K562 (cell line): ENCODE results near the gene MAD1L1. TPM values are rescaled to one million over a fixed set of nuclear protein-coding genes. Genes with fewer than 3 reads are reported as not detected.

ENCODE experiments used
- ATAC-seq: fragments of 200-7000 bp; cut with Tn5 transposase; 3 replicates; pipeline ENCODE4 v1.9.1; 2020; ENCODE audit warnings: moderate library complexity
- BruUV-seq: library from RNA; stranded (reverse); fragments of 400-500 nt; replicated peaks from 2 replicates; lab custom pipeline; 2021; lab: Mats Ljungman, UMichigan
- CTCF ChIA-PET: fragments of 300-600 bp; formaldehyde crosslinking; extraction: SDS; loops from one replicate; lab custom pipeline; 2021; ENCODE audit warnings: low intra/inter-chr PET ratio; lab: Yijun Ruan, JAX
- POLR2A ChIA-PET: fragments of 300-600, 350-650 bp; sonication (Branson Sonifier 250); formaldehyde crosslinking; extraction: SDS; loops from one replicate; lab custom pipeline; 2021; ENCODE audit warnings: antibody characterized with exemption, inconsistent platforms; lab: Yijun Ruan, JAX
- DNase-seq, 4 experiments: peaks; one replicate each; pipeline versions ENCODE4 v3.0.0 to v3.0.0-alpha.2; 2011 to 2018; ENCODE audit warnings: low spot score in 3 of 4, mixed read lengths in 3 of 4; ENCODE audit errors: extremely low read depth in 1 of 4
- FAIRE-seq: peaks from 2 replicates; lab custom pipeline; 2011; peaks lifted over from hg19 to GRCh38; lab: Jason Lieb, UNC
- H2AFZ ChIP-seq: 2 replicates; pipeline ENCODE4 v1.6.0; 2011; ENCODE audit warnings: low read depth, low read length, control low read depth, inconsistent platforms
- H3K27ac ChIP-seq: fragments of 200-600 bp; 3 replicates; pipeline ENCODE4 v1.8.0; 2011; ENCODE audit warnings: low read depth, mild to moderate bottlenecking, control low read depth, inconsistent platforms, low read length, moderate library complexity, mixed read lengths; ENCODE audit errors: extremely low read depth
- H3K27me3 ChIP-seq, 2 experiments: fragments of 300-600 bp in 1 of 2; 2 replicates in 1 of 2; 3 replicates in 1 of 2; pipeline versions ENCODE4 v1.6.0 to v1.8.0; 2011; ENCODE audit warnings: inconsistent platforms in 2 of 2, low read length in 2 of 2, mild to moderate bottlenecking in 1 of 2, mixed read lengths in 1 of 2, moderate library complexity in 1 of 2; ENCODE audit not compliant: control insufficient read depth in 2 of 2, insufficient read depth in 2 of 2
- H3K36me3 ChIP-seq: fragments of 300-600 bp; 3 replicates; pipeline ENCODE4 v1.8.0; 2011; ENCODE audit warnings: mild to moderate bottlenecking, low read length, inconsistent platforms; ENCODE audit not compliant: control insufficient read depth, insufficient read depth
- H3K4me1 ChIP-seq, 2 experiments: fragments of 200-600 bp in 1 of 2; replicated peaks in 1 of 2; 2 replicates in 1 of 2; 3 replicates in 1 of 2; pipeline versions ENCODE4 v1.5.1 to v1.8.0; 2011; ENCODE audit warnings: inconsistent platforms in 2 of 2, low read length in 2 of 2, mild to moderate bottlenecking in 1 of 2, mixed read lengths in 1 of 2, moderate library complexity in 1 of 2; ENCODE audit not compliant: control insufficient read depth in 2 of 2, insufficient read depth in 2 of 2
- H3K4me2 ChIP-seq: 2 replicates; pipeline ENCODE4 v1.6.1; 2011; ENCODE audit warnings: low read length, control low read depth, inconsistent platforms, mixed read lengths; ENCODE audit not compliant: insufficient read depth
- H3K4me3 ChIP-seq: fragments of 200-600 bp; sonication (generic), shearing (Covaris generic); 2 replicates; pipeline ENCODE4 v1.5.1; 2016; ENCODE audit warnings: control low read depth, inconsistent platforms
- H3K79me2 ChIP-seq: fragments of 200-600 bp; 3 replicates; pipeline ENCODE4 v1.8.0; 2011; ENCODE audit warnings: low read length, inconsistent platforms; ENCODE audit not compliant: control insufficient read depth, insufficient read depth
- H3K9ac ChIP-seq, 2 experiments: 2 replicates each; pipeline versions ENCODE4 v1.6.0 to v1.6.1; 2011; ENCODE audit warnings: low read depth in 2 of 2, low read length in 2 of 2, control low read depth in 1 of 2, inconsistent platforms in 1 of 2, mild to moderate bottlenecking in 1 of 2, mixed read lengths in 1 of 2; ENCODE audit not compliant: insufficient read depth in 1 of 2
- H3K9me1 ChIP-seq: one replicate; pipeline ENCODE4 v1.6.0; 2011; ENCODE audit warnings: inconsistent platforms, mild to moderate bottlenecking, low read length, moderate library complexity; ENCODE audit not compliant: control insufficient read depth, insufficient read depth
- H3K9me3 ChIP-seq: replicated peaks from 2 replicates; pipeline ENCODE4 v1.5.1; 2011; ENCODE audit warnings: low read depth, low read length, inconsistent platforms; ENCODE audit not compliant: control insufficient read depth, insufficient read depth
- H4K20me1 ChIP-seq: replicated peaks from 2 replicates; pipeline ENCODE4 v1.6.1; 2011; ENCODE audit warnings: low read length, inconsistent platforms, mixed read lengths; ENCODE audit not compliant: control insufficient read depth, insufficient read depth
- EGR1 ChIP-seq: fragments of 450-650 bp; conservative IDR thresholded peaks from 2 replicates; pipeline ENCODE4 v1.6.1; 2017; ENCODE audit warnings: mild to moderate bottlenecking
- MCM5 ChIP-seq: fragments of 450-650 bp; IDR thresholded peaks from 2 replicates; pipeline ENCODE4 v1.6.1; 2016; ENCODE audit warnings: low read depth
- SMC3 ChIP-seq: conservative IDR thresholded peaks from 2 replicates; pipeline ENCODE4 v1.6.1; 2011; ENCODE audit warnings: low read depth, low read length, improper control_type of control experiment; ENCODE audit not compliant: insufficient read depth
- SP1 ChIP-seq: sonication (generic); formaldehyde crosslinking; IDR thresholded peaks from 2 replicates; pipeline ENCODE4 v1.8.1; 2022; ENCODE audit warnings: mild to moderate bottlenecking, missing genetic modification reagents
- SREBF1 ChIP-seq: fragments of 150-350 bp; IDR thresholded peaks from 2 replicates; pipeline ENCODE4 v1.6.1; 2014; ENCODE audit warnings: antibody characterized with exemption, low read depth, low read length, borderline replicate concordance
- STAT5B ChIP-seq: fragments of 250-450 bp; sonication (Bioruptor Pico); IDR thresholded peaks from 2 replicates; pipeline ENCODE4 v1.8.0; 2021; ENCODE audit warnings: mild to moderate bottlenecking, inconsistent platforms
- TAF9B ChIP-seq: fragments of 450-650 bp; IDR thresholded peaks from 2 replicates; pipeline ENCODE4 v1.6.1; 2018; ENCODE audit warnings: mild to moderate bottlenecking; ENCODE audit not compliant: partially characterized antibody
- TBP ChIP-seq: optimal IDR thresholded peaks from 2 replicates; pipeline ENCODE3; 2011; ENCODE audit warnings: low read depth, low read length, improper control_type of control experiment
- ZNF12 ChIP-seq: sonication (generic); formaldehyde crosslinking; IDR thresholded peaks from 2 replicates; pipeline ENCODE4 v1.4.0; 2020; ENCODE audit warnings: mild to moderate bottlenecking, missing genetic modification reagents
- ZNF143 ChIP-seq: sonication (generic); formaldehyde crosslinking; IDR thresholded peaks from 2 replicates; pipeline ENCODE4 v1.9.0; 2022; ENCODE audit warnings: mild to moderate bottlenecking, missing genetic modification reagents
- ZNF24 ChIP-seq: fragments of 450-650 bp; IDR thresholded peaks from 2 replicates; pipeline ENCODE4 v1.6.1; 2016
- ZNF583 ChIP-seq: fragments of 250-450 bp; sonication (Bioruptor Pico); IDR thresholded peaks from 2 replicates; pipeline ENCODE4 v1.4.0; 2020
- ZNF778 ChIP-seq: fragments of 450-650 bp; formaldehyde crosslinking; IDR thresholded peaks from 2 replicates; pipeline ENCODE4 v1.4.0; 2020; ENCODE audit warnings: mild to moderate bottlenecking, moderate library complexity
- WGBS: fragments of 100-300 bp; shearing (Covaris generic); methylation state at CpG from one replicate; pipeline ENCODE4 v1.1.6; 2016; ENCODE audit warnings: low coverage, mixed read lengths; ENCODE audit not compliant: insufficient coverage; ENCODE audit errors: missing lambda C conversion rate; 5-methylcytosine and 5-hydroxymethylcytosine counted together
- in situ Hi-C: fragments of 300-500 bp; cut with MboI; formaldehyde crosslinking; loops from 4 replicates; pipeline ENCODE4 v1.15.0; 2018; ENCODE audit warnings: inconsistent platforms, mixed read lengths
- intact Hi-C: fragments of 100-400 bp; cut with micrococcal nuclease; formaldehyde crosslinking; loops from 2 replicates; pipeline ENCODE4 v1.14.2; 2022
- polyA plus RNA-seq, 8 experiments: library from polyadenylated mRNA; depleted of rRNA in 4 of 8; stranded (reverse) in 5 of 8; unstranded in 3 of 8; fragments of >200 nt; fragmentation: Nextera tagmentation in 2 of 8; fragmentation: Illumina TruSeq in 1 of 8; extraction: Ambion mirVana in 2 of 8; extraction: Trizol in 1 of 8; gene quantifications; 2 replicates each; pipeline versions ENCODE4 v1.2.1 to v1.2.3, GENCODE V29; 2011 to 2014; ENCODE audit warnings: inconsistent platforms in 1 of 8, missing spikeins in 1 of 8
- total RNA-seq, 7 experiments: library from RNA; depleted of rRNA in 6 of 7; stranded (reverse); fragments of >200 nt in 6 of 7; fragmentation: Illumina TruSeq in 2 of 7; extraction: Trizol in 2 of 7; gene quantifications; 2 replicates each; pipeline versions ENCODE4 v1.2.1 to v1.2.3, GENCODE V29; 2011 to 2021; ENCODE audit warnings: low replicate concordance in 1 of 7
- TF ChIP-seq, protein P1 (sequence below): fragments of 250-450 bp; sonication (Bioruptor Pico); IDR thresholded peaks from 2 replicates; pipeline ENCODE4 v1.5.1; 2021; ENCODE audit warnings: mild to moderate bottlenecking
- TF ChIP-seq, protein P2 (sequence below): fragments of 450-650 bp; IDR thresholded peaks from 2 replicates; pipeline ENCODE4 v1.6.1; 2014; ENCODE audit warnings: low read depth, mild to moderate bottlenecking, moderate library complexity, borderline replicate concordance
- TF ChIP-seq, protein P3 (sequence below): fragments of 450-650 bp; formaldehyde crosslinking; IDR thresholded peaks from 2 replicates; pipeline ENCODE4 v1.4.0; 2020; ENCODE audit warnings: mild to moderate bottlenecking, moderate library complexity
- TF ChIP-seq, protein P4 (sequence below): fragments of 250-450 bp; sonication (Bioruptor Pico); IDR thresholded peaks from 2 replicates; pipeline ENCODE4 v1.4.0; 2020
- TF ChIP-seq, protein P5 (sequence below), 2 experiments: IDR thresholded peaks; 2 replicates each; pipeline ENCODE4 v1.6.1; 2011; ENCODE audit warnings: borderline replicate concordance in 1 of 2, control low read depth in 1 of 2, low read depth in 1 of 2, low read length in 1 of 2, mild to moderate bottlenecking in 1 of 2, mixed read lengths in 1 of 2, moderate library complexity in 1 of 2; ENCODE audit not compliant: insufficient read depth in 1 of 2, insufficient read length in 1 of 2, poor library complexity in 1 of 2, severe bottlenecking in 1 of 2; ENCODE audit errors: extremely low read depth in 1 of 2

Gene MAD1L1
- total and polyA plus RNA-seq, 9 of the 15 experiments (the other 6 are each of a cell fraction or from before 2014, with no cell fraction given), result 1.7 to 89.7 (median 18.0) TPM

DNA sequence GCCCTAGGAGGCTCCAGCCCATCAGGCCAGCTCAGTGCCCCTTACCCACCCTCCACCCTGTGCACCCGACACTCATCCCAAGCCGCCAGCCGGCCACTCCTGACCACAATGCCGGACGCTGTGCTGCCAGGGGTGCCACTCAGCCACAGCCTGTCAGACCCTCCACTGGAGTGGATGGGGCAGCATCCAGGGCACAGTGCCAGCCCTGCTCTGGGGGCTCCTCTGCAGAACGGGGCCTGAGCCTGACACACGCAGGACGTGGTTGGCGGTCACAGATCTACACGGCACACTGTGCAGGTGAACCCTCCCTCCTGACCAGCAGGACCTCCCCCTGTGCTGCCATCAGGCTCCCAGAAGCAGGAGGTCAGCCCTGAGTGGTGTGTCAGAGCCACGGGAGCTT is 114.7 kb downstream of the MAD1L1 start:
- Histone ChIP-seq H3K9me3 (no peaks in the 10 kb centered on the region), H3K9me1 (no peaks in the 10 kb centered on the region), H4K20me1 (no peaks in the 10 kb centered on the region), H3K27ac (no peak overlapping the region), H3K36me3 (peaks cover 14% of the 10 kb centered on the region; the same call in 2 of the 3 replicates), H3K9ac (no peak overlapping the region; a peak in 1 of 4 replicates), H3K27me3 (no peaks in the 10 kb centered on the region), H2AFZ (no peak overlapping the region), H3K4me3 (no peak overlapping the region), H3K4me2 (no peak overlapping the region), H3K4me1 (peaks cover 0 to 59% of the 10 kb centered on the region in 2 experiments; a peak in 2 of 5 replicates), H3K79me2 (no peaks in the 10 kb centered on the region)
- no TSS peak for BruUV-seq
- in situ Hi-C loops, result no loop called here
- 95% methylated on average over 11 of the region's 11 CpGs for WGBS
- ChIA-PET POLR2A (no interaction called here), CTCF (no interaction called here)
- DNase-seq (no peak), ATAC-seq (no peak), FAIRE-seq (no peak)
- intact Hi-C loops, result no loop called here
- TF ChIP-seq TBP (no peak), SP1 (no peak), TAF9B (no peak), MCM5 (no peak), EGR1 (no peak), SMC3 (no peak), ZNF24 (no peak), ZNF143 (CRISPR knock-in tag) (no peak), ZNF778 (no peak), ZNF12 (CRISPR knock-in tag) (no peak), STAT5B (CRISPR knock-in tag) (no peak), ZNF583 (CRISPR knock-in tag) (no peak), SREBF1 (no peak)
- TF ChIP-seq, protein P1, sequence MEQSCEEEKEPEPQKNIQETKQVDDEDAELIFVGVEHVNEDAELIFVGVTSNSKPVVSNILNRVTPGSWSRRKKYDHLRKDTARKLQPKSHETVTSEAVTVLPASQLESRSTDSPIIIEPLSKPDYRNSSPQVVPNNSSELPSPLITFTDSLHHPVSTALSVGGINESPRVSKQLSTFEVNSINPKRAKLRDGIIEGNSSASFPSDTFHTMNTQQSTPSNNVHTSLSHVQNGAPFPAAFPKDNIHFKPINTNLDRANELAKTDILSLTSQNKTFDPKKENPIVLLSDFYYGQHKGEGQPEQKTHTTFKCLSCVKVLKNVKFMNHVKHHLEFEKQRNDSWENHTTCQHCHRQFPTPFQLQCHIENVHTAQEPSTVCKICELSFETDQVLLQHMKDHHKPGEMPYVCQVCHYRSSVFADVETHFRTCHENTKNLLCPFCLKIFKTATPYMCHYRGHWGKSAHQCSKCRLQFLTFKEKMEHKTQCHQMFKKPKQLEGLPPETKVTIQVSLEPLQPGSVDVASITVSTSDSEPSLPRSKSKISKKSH (CRISPR knock-in tag), result no peak
- TF ChIP-seq, protein P2, sequence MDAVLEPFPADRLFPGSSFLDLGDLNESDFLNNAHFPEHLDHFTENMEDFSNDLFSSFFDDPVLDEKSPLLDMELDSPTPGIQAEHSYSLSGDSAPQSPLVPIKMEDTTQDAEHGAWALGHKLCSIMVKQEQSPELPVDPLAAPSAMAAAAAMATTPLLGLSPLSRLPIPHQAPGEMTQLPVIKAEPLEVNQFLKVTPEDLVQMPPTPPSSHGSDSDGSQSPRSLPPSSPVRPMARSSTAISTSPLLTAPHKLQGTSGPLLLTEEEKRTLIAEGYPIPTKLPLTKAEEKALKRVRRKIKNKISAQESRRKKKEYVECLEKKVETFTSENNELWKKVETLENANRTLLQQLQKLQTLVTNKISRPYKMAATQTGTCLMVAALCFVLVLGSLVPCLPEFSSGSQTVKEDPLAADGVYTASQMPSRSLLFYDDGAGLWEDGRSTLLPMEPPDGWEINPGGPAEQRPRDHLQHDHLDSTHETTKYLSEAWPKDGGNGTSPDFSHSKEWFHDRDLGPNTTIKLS, result no peak
- TF ChIP-seq, protein P3, sequence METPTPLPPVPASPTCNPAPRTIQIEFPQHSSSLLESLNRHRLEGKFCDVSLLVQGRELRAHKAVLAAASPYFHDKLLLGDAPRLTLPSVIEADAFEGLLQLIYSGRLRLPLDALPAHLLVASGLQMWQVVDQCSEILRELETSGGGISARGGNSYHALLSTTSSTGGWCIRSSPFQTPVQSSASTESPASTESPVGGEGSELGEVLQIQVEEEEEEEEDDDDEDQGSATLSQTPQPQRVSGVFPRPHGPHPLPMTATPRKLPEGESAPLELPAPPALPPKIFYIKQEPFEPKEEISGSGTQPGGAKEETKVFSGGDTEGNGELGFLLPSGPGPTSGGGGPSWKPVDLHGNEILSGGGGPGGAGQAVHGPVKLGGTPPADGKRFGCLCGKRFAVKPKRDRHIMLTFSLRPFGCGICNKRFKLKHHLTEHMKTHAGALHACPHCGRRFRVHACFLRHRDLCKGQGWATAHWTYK, result no peak
- TF ChIP-seq, protein P4, sequence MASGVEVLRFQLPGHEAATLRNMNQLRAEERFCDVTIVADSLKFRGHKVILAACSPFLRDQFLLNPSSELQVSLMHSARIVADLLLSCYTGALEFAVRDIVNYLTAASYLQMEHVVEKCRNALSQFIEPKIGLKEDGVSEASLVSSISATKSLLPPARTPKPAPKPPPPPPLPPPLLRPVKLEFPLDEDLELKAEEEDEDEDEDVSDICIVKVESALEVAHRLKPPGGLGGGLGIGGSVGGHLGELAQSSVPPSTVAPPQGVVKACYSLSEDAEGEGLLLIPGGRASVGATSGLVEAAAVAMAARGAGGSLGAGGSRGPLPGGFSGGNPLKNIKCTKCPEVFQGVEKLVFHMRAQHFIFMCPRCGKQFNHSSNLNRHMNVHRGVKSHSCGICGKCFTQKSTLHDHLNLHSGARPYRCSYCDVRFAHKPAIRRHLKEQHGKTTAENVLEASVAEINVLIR (CRISPR knock-in tag), result no peak
- TF ChIP-seq, protein P5, sequence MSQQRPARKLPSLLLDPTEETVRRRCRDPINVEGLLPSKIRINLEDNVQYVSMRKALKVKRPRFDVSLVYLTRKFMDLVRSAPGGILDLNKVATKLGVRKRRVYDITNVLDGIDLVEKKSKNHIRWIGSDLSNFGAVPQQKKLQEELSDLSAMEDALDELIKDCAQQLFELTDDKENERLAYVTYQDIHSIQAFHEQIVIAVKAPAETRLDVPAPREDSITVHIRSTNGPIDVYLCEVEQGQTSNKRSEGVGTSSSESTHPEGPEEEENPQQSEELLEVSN (IDR thresholded peaks at IDR 0.05; ENCODE audit: borderline replicate concordance in 1 of 2, extremely low read depth in 1 of 2, insufficient read depth in 1 of 2, insufficient read length in 1 of 2, low read depth in 1 of 2, low read length in 1 of 2, poor library complexity in 1 of 2, severe bottlenecking in 1 of 2), result no peak
